WTC11 (cell line): ENCODE measurements around the gene CKM. TPM values are rescaled to one million over a fixed set of nuclear protein-coding genes. Genes with fewer than 3 reads are reported as not detected.
"Not testable (repeated sequence)": the region's sequence is repeated elsewhere in the genome, so short reads cannot be mapped to it uniquely, and the experiment has no call there.

Experiments
- ATAC-seq: fragments of 200-7000 bp; cut with Tn5 transposase; 2 replicates; pipeline ENCODE4 v1.10.0; 2021; ENCODE audit warnings: mild to moderate bottlenecking, moderate library complexity
- CTCF ChIA-PET: fragments of 300-600 bp; sonication (Branson Sonifier 250); formaldehyde crosslinking; loops from one replicate; lab custom pipeline; 2021; ENCODE audit warnings: antibody characterized with exemption; lab: Charles Lee
- POLR2A ChIA-PET: fragments of 350-600 bp; sonication (Branson Sonifier 250); formaldehyde crosslinking; loops from one replicate; lab custom pipeline; 2021; ENCODE audit warnings: antibody characterized with exemption; lab: Charles Lee
- DNase-seq: peaks from one replicate; pipeline ENCODE4 v3.0.0; 2021; ENCODE audit warnings: low spot score
- H3K27ac Mint-ChIP-seq: 2 replicates; pipeline ENCODE4 v1.8.0; 2021; ENCODE audit warnings: mixed read lengths
- H3K27me3 Mint-ChIP-seq: 2 replicates; pipeline ENCODE4 v1.8.0; 2021; ENCODE audit warnings: low read depth, mild to moderate bottlenecking, moderate library complexity, mixed read lengths
- H3K36me3 Mint-ChIP-seq: 2 replicates; pipeline ENCODE4 v1.8.0; 2021; ENCODE audit warnings: mixed read lengths
- H3K4me1 Mint-ChIP-seq: 2 replicates; pipeline ENCODE4 v1.8.0; 2022; ENCODE audit warnings: mixed read lengths
- H3K4me3 Mint-ChIP-seq: 2 replicates; pipeline ENCODE4 v1.8.0; 2021; ENCODE audit warnings: mild to moderate bottlenecking, moderate library complexity, mixed read lengths
- H3K9me3 Mint-ChIP-seq: 2 replicates; pipeline ENCODE4 v1.8.0; 2021; ENCODE audit warnings: mixed read lengths
- ATF1 ChIP-seq: sonication (generic); formaldehyde crosslinking; IDR thresholded peaks from 2 replicates; pipeline ENCODE4 v1.8.1; 2023; ENCODE audit warnings: mild to moderate bottlenecking, moderate library complexity, missing genetic modification reagents
- ELF4 ChIP-seq: sonication (generic); formaldehyde crosslinking; IDR thresholded peaks from 2 replicates; pipeline ENCODE4 v1.8.1; 2022; ENCODE audit warnings: low read depth, mild to moderate bottlenecking, moderate library complexity, missing genetic modification reagents
- GABPB1 ChIP-seq: sonication (generic); formaldehyde crosslinking; IDR thresholded peaks from 2 replicates; pipeline ENCODE4 v1.8.1; 2023; ENCODE audit warnings: mild to moderate bottlenecking, missing genetic modification reagents
- GTF2I ChIP-seq: fragments of 250-450 bp; sonication (Bioruptor Pico); conservative IDR thresholded peaks from 2 replicates; pipeline ENCODE4 v1.4.0; 2021; ENCODE audit warnings: mild to moderate bottlenecking
- HMGA2 ChIP-seq: fragments of 250-450 bp; sonication (Bioruptor Pico); IDR thresholded peaks from 2 replicates; pipeline ENCODE4 v1.4.0; 2021; ENCODE audit warnings: mild to moderate bottlenecking, moderate library complexity
- IRF2 ChIP-seq: sonication (generic); formaldehyde crosslinking; IDR thresholded peaks from 2 replicates; pipeline ENCODE4 v1.8.0; 2022; ENCODE audit warnings: low read depth, missing genetic modification reagents, borderline replicate concordance
- NFE2L1 ChIP-seq: sonication (generic); formaldehyde crosslinking; IDR thresholded peaks from 2 replicates; pipeline ENCODE4 v1.8.1; 2023; ENCODE audit warnings: missing genetic modification reagents
- NFYB ChIP-seq: sonication (generic); formaldehyde crosslinking; conservative IDR thresholded peaks from 2 replicates; pipeline ENCODE4 v1.8.0; 2022; ENCODE audit warnings: low read depth, missing genetic modification reagents
- PRRX2 ChIP-seq: fragments of 250-450 bp; sonication (Bioruptor Pico); IDR thresholded peaks from 2 replicates; pipeline ENCODE4 v1.8.0; 2021; ENCODE audit warnings: mild to moderate bottlenecking
- RORB ChIP-seq: fragments of 250-450 bp; sonication (Bioruptor Pico); IDR thresholded peaks from 2 replicates; pipeline ENCODE4 v1.9.0; 2021; ENCODE audit warnings: mild to moderate bottlenecking
- TEAD1 ChIP-seq: sonication (generic); formaldehyde crosslinking; IDR thresholded peaks from 2 replicates; pipeline ENCODE4 v1.8.0; 2022; ENCODE audit warnings: mild to moderate bottlenecking, missing genetic modification reagents
- ZNF121 ChIP-seq: sonication (generic); formaldehyde crosslinking; IDR thresholded peaks from 2 replicates; pipeline ENCODE4 v1.8.0; 2023; ENCODE audit warnings: missing genetic modification reagents
- ZNF138 ChIP-seq: sonication (generic); formaldehyde crosslinking; conservative IDR thresholded peaks from 2 replicates; pipeline ENCODE4 v1.8.1; 2022; ENCODE audit warnings: mild to moderate bottlenecking, moderate library complexity, missing genetic modification reagents
- ZNF423 ChIP-seq: fragments of 250-450 bp; sonication (Bioruptor Pico); IDR thresholded peaks from 2 replicates; pipeline ENCODE4 v2.1.2; 2022; ENCODE audit warnings: mild to moderate bottlenecking, moderate library complexity
- total RNA-seq: library from RNA; stranded (reverse); gene quantifications from 3 replicates; pipeline ENCODE4 v1.2.3, GENCODE V29; 2021
- TF ChIP-seq, protein P1 (sequence below): sonication (generic); formaldehyde crosslinking; IDR thresholded peaks from 2 replicates; pipeline ENCODE4 v1.8.1; 2022; ENCODE audit warnings: low read depth, missing genetic modification reagents, borderline replicate concordance
- TF ChIP-seq, protein P2 (sequence below): fragments of 250-450 bp; sonication (Bioruptor Pico); IDR thresholded peaks from 2 replicates; pipeline ENCODE4 v2.1.2; 2022; ENCODE audit warnings: mild to moderate bottlenecking, moderate library complexity
- TF ChIP-seq, protein P3 (sequence below): sonication (generic); formaldehyde crosslinking; IDR thresholded peaks from 2 replicates; pipeline ENCODE4 v1.8.1; 2023; ENCODE audit warnings: mild to moderate bottlenecking, moderate library complexity, missing genetic modification reagents
- TF ChIP-seq, protein P4 (sequence below): sonication (generic); formaldehyde crosslinking; IDR thresholded peaks from 2 replicates; pipeline ENCODE4 v1.8.0; 2022; ENCODE audit warnings: mild to moderate bottlenecking, missing genetic modification reagents
- TF ChIP-seq, protein P5 (sequence below): sonication (generic); formaldehyde crosslinking; IDR thresholded peaks from 2 replicates; pipeline ENCODE4 v1.8.1; 2023; ENCODE audit warnings: mild to moderate bottlenecking, missing genetic modification reagents, moderate library complexity
- TF ChIP-seq, protein P6 (sequence below): fragments of 250-450 bp; sonication (Bioruptor Pico); IDR thresholded peaks from 2 replicates; pipeline ENCODE4 v1.8.0; 2021; ENCODE audit warnings: mild to moderate bottlenecking

Gene CKM
- total RNA-seq, 1 experiment from 2014 or later: not detected

DNA sequence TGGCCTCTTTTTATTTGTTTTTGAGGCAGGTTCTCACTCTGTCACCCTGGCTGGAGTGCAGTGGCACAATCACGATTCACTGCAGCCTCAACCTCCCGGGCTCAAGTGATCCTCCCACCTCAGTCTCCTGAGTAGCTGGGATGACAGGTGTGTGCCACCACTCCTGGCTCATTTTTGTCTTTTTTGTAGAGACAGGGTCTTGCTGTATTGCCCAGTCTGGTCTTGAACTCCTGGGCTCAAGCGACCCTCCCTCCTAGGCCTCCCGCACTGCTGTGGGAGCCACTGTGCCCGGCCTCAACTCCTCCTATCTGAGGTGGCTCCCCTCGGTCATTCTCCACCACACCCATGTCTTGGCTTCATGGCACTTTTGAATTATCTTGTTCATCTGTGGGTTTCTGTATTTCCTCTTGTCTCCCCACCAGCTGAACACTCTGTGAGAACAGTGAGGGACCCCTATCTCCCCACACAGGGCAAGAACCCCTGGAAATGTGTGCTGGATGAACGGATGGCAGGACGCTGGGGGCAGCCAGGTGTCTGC, 7.9 kb downstream of the CKM start:
- CTCF ChIA-PET: no interaction called here
- no peak for DNase-seq
- H3K9me3 Mint-ChIP-seq: no peaks in the 10 kb centered on the region
- TF ChIP-seq ZNF121 (CRISPR knock-in tag) (peak; percentile 54; the same call in 1 of the 2 replicates), TEAD1 (CRISPR knock-in tag) (no peak)
- TF ChIP-seq, all 79 proteins: peak for 1
- ATAC-seq: no peak
- POLR2A ChIA-PET: interaction anchor here (1.1 kb wide), 1 partner anchor 70 kb away, joined by 5 read pairs; the partner anchor contains the start of gene EXOC3L2
- Mint-ChIP-seq H3K36me3 (no peaks in the 10 kb centered on the region), H3K27ac (no peak overlapping the region), H3K4me1 (no peaks in the 10 kb centered on the region), H3K27me3 (peaks cover 80% of the 10 kb centered on the region), H3K4me3 (no peak overlapping the region)

DNA sequence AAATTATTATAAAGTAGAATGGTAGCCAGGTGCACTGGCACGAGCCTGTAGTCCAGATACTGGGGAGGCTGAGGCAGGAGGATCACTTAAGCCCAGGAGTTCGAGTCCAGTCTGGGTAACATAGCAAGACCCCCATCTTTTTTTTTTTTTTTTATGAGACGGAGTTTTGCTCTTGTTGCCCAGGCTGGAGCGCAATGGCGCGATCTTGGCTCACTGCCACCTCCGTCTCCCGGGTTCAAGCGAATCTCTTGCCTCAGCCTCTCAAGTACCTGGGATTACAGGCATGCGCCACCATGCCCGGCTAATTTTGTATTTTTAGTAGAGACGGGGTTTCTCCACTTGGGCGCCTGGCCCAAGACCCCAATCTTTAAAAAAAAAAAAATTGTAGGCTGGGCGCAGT, 10.4 kb downstream of the CKM start:
- H3K27ac Mint-ChIP-seq, H3K36me3 Mint-ChIP-seq, DNase-seq, ATAC-seq, POLR2A ChIA-PET, H3K4me3 Mint-ChIP-seq, H3K4me1 Mint-ChIP-seq, H3K9me3 Mint-ChIP-seq: not testable (repeated sequence)
- peaks cover 65% of the 10 kb centered on the region for H3K27me3 Mint-ChIP-seq
- CTCF ChIA-PET: interaction anchor here (1.1 kb wide), 1 partner anchor 13 kb away, joined by 4 read pairs; no protein-coding TSS in a partner anchor

DNA sequence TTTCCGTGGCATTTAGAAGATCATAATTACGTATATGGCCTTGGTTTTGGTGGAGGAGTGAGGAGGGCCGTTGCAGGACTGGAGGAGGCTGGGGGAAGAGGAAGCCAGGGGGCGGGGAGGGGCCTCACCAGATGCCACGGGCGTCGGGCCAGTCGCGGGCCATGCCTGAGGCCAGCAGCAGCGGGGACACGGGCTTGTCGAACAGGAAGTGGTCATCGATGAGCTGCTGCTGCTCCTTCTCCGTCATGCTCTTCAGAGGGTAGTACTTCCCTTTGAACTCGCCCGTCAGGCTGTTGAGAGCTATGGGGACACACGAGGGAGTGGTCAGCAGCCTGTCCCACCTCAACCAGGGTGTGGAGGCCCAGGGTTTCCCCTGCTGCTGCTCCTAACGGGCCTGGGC, 11.1 kb downstream of the CKM start:
- no peak for DNase-seq
- H3K27me3 Mint-ChIP-seq: peaks cover 65% of the 10 kb centered on the region
- ChIA-PET CTCF (interaction anchor here (1.1 kb wide), 1 partner anchor 14 kb away, joined by 4 read pairs; no protein-coding TSS in a partner anchor), POLR2A (no interaction called here)
- no peak overlapping the region for H3K27ac Mint-ChIP-seq
- no peak for TF ChIP-seq GABPB1 (CRISPR knock-in tag)
- TF ChIP-seq, protein P1, sequence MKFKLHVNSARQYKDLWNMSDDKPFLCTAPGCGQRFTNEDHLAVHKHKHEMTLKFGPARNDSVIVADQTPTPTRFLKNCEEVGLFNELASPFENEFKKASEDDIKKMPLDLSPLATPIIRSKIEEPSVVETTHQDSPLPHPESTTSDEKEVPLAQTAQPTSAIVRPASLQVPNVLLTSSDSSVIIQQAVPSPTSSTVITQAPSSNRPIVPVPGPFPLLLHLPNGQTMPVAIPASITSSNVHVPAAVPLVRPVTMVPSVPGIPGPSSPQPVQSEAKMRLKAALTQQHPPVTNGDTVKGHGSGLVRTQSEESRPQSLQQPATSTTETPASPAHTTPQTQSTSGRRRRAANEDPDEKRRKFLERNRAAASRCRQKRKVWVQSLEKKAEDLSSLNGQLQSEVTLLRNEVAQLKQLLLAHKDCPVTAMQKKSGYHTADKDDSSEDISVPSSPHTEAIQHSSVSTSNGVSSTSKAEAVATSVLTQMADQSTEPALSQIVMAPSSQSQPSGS (CRISPR knock-in tag): no peak
- TF ChIP-seq, protein P2, sequence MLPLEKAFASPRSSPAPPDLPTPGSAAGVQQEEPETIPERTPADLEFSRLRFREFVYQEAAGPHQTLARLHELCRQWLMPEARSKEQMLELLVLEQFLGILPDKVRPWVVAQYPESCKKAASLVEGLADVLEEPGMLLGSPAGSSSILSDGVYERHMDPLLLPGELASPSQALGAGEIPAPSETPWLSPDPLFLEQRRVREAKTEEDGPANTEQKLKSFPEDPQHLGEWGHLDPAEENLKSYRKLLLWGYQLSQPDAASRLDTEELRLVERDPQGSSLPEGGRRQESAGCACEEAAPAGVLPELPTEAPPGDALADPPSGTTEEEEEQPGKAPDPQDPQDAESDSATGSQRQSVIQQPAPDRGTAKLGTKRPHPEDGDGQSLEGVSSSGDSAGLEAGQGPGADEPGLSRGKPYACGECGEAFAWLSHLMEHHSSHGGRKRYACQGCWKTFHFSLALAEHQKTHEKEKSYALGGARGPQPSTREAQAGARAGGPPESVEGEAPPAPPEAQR (CRISPR knock-in tag): no peak
- TF ChIP-seq PRRX2 (CRISPR knock-in tag): no peak
- TF ChIP-seq IRF2: no peak
- TF ChIP-seq, protein P3, sequence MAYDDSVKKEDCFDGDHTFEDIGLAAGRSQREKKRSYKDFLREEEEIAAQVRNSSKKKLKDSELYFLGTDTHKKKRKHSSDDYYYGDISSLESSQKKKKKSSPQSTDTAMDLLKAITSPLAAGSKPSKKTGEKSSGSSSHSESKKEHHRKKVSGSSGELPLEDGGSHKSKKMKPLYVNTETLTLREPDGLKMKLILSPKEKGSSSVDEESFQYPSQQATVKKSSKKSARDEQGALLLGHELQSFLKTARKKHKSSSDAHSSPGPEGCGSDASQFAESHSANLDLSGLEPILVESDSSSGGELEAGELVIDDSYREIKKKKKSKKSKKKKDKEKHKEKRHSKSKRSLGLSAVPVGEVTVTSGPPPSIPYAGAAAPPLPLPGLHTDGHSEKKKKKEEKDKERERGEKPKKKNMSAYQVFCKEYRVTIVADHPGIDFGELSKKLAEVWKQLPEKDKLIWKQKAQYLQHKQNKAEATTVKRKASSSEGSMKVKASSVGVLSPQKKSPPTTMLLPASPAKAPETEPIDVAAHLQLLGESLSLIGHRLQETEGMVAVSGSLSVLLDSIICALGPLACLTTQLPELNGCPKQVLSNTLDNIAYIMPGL (CRISPR knock-in tag): no peak
- no peak for TF ChIP-seq ZNF423
- no peak for TF ChIP-seq GTF2I
- no peak for TF ChIP-seq NFYB (CRISPR knock-in tag)
- TF ChIP-seq, protein P4, sequence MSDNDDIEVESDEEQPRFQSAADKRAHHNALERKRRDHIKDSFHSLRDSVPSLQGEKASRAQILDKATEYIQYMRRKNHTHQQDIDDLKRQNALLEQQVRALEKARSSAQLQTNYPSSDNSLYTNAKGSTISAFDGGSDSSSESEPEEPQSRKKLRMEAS (CRISPR knock-in tag): no peak
- no peak for TF ChIP-seq ATF1
- TF ChIP-seq, protein P5, sequence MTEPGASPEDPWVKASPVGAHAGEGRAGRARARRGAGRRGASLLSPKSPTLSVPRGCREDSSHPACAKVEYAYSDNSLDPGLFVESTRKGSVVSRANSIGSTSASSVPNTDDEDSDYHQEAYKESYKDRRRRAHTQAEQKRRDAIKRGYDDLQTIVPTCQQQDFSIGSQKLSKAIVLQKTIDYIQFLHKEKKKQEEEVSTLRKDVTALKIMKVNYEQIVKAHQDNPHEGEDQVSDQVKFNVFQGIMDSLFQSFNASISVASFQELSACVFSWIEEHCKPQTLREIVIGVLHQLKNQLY (CRISPR knock-in tag): no peak
- no peak for TF ChIP-seq ELF4
- TF ChIP-seq HMGA2: no peak
- no peak for TF ChIP-seq RORB (CRISPR knock-in tag)
- no peak for TF ChIP-seq ZNF138 (CRISPR knock-in tag)
- TF ChIP-seq NFE2L1 (CRISPR knock-in tag): no peak
- TF ChIP-seq, protein P6, sequence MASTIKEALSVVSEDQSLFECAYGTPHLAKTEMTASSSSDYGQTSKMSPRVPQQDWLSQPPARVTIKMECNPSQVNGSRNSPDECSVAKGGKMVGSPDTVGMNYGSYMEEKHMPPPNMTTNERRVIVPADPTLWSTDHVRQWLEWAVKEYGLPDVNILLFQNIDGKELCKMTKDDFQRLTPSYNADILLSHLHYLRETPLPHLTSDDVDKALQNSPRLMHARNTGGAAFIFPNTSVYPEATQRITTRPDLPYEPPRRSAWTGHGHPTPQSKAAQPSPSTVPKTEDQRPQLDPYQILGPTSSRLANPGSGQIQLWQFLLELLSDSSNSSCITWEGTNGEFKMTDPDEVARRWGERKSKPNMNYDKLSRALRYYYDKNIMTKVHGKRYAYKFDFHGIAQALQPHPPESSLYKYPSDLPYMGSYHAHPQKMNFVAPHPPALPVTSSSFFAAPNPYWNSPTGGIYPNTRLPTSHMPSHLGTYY (CRISPR knock-in tag): no peak
- H3K4me1 Mint-ChIP-seq: peaks cover 3% of the 10 kb centered on the region
- no peak overlapping the region for H3K4me3 Mint-ChIP-seq
- ATAC-seq: no peak
- H3K36me3 Mint-ChIP-seq: no peaks in the 10 kb centered on the region
- no peaks in the 10 kb centered on the region for H3K9me3 Mint-ChIP-seq

DNA sequence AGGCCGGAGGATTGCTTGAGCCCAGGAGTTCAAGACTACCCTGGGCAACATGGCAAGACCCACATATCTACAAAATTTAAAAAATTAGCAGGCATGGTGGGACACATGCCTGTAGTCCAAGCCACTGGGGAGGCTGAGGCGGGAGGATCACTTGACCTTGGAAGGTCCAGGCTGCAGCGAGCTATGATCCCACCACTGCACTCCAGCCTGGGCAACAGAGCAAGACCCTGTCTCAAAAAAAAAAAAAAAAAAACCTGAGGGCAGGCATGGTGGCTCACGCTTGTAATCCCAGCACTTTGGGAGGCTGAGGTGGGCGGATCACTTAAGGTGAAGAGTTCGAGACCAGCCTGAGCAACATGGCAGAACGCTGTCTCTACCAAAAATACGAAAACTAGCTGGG, 13.4 kb downstream of the CKM start:
- peaks cover 13% of the 10 kb centered on the region for H3K4me1 Mint-ChIP-seq
- not testable (repeated sequence) for DNase-seq, ATAC-seq, H3K9me3 Mint-ChIP-seq, H3K4me3 Mint-ChIP-seq, H3K36me3 Mint-ChIP-seq, H3K27ac Mint-ChIP-seq
- CTCF ChIA-PET: interaction anchor here (0.6 to 1.2 kb wide), 2 partner anchors 126 to 157 kb away, joined by 3 to 5 read pairs; no protein-coding TSS in a partner anchor
- POLR2A ChIA-PET: interaction anchor here (0.6 kb wide), 1 partner anchor 14 kb away, joined by 3 read pairs; no protein-coding TSS in a partner anchor
- peaks cover 65% of the 10 kb centered on the region for H3K27me3 Mint-ChIP-seq
